Natural killer cell treated with Interleukin-12 subunit alpha and Interleukin-12 subunit beta and Interleukin-15 and Interleukin-18, amount 100 ng/mL, for 72 hours (primary cell): ENCODE measurements around the gene KLHL36. TPM values are rescaled to one million over a fixed set of nuclear protein-coding genes. Genes with fewer than 3 reads are reported as not detected.

Experiments used
- ATAC-seq, 2 donors: fragments of 150-1000 bp; cut with Tn5 transposase in 1 of 2; sonication (Bioruptor Pico), chemical (Tn5 transposase) in 1 of 2; 2 replicates each; pipeline ENCODE4 v1.10.0; 2021
- DNase-seq: peaks from one replicate; pipeline ENCODE4 v3.0.0; 2022; ENCODE audit warnings: low spot score
- H3K27ac Mint-ChIP-seq, 2 donors: 1 replicate in 1 of 2; 2 replicates in 1 of 2; pipeline ENCODE4 v1.8.0; 2022; ENCODE audit warnings: mixed read lengths in 2 of 2, mild to moderate bottlenecking in 1 of 2, moderate library complexity in 1 of 2
- H3K27me3 Mint-ChIP-seq, 2 donors: 1 replicate in 1 of 2; 2 replicates in 1 of 2; pipeline ENCODE4 v1.8.0; 2022; ENCODE audit warnings: mixed read lengths in 2 of 2
- H3K36me3 Mint-ChIP-seq: one replicate; pipeline ENCODE4 v1.8.0; 2022; ENCODE audit warnings: mixed read lengths
- H3K4me1 Mint-ChIP-seq, 2 donors: 1 replicate in 1 of 2; 2 replicates in 1 of 2; pipeline ENCODE4 v1.8.0; 2022; ENCODE audit warnings: low read depth in 2 of 2, mixed read lengths in 2 of 2, mild to moderate bottlenecking in 1 of 2
- H3K4me3 Mint-ChIP-seq: one replicate; pipeline ENCODE4 v1.8.0; 2022; ENCODE audit warnings: mixed read lengths
- H3K9me3 Mint-ChIP-seq: 2 replicates; pipeline ENCODE4 v1.8.0; 2022; ENCODE audit warnings: mixed read lengths
- total RNA-seq, 2 donors: library from RNA; stranded (reverse); gene quantifications; one replicate each; pipeline ENCODE4 v1.2.3, GENCODE V29; 2022

Gene KLHL36
- total RNA-seq, 2 donors from 2014 or later = 35.9 to 48.6 TPM

DNA sequence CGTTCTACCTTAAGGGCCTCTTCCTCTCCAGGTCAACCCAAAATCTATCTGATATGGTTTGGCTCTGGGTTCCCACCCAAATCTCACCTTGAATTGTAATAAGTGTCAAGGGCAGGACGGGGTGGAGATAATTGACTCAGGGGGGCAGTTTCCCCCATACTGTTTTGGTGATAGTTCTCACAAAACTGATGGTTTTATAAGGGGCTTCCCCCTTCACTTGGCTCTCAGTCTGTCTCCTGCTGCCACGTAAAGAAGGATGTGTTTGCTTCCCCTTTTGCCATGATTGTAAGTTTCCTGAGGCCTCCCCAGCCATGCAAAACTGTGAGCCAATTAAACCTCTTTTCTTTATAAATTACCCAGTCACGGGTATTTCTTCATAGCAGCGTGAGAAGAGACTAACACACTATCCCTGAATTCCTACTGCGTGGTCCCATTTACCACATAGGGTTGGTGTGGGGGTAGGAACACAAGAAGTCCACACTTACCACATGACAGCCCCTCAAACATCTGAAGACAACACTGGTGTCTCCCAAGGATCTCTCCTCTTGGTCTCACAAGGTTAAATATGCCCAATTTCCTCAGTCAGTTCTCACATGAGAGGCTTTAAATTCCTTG, 38.6 kb upstream of the KLHL36 start:
- Mint-ChIP-seq H3K36me3 (peaks cover 12% of the 10 kb centered on the region), H3K9me3 (no peaks in the 10 kb centered on the region), H3K27ac (peak overlapping the region in 1 of 2 donors; percentile 31), H3K27me3 (peaks cover 11 to 25% of the 10 kb centered on the region in 2 donors), H3K4me3 (no peak overlapping the region), H3K4me1 (peaks cover 43 to 68% of the 10 kb centered on the region in 2 donors)
- DNase-seq (no peak), ATAC-seq (no peak)

DNA sequence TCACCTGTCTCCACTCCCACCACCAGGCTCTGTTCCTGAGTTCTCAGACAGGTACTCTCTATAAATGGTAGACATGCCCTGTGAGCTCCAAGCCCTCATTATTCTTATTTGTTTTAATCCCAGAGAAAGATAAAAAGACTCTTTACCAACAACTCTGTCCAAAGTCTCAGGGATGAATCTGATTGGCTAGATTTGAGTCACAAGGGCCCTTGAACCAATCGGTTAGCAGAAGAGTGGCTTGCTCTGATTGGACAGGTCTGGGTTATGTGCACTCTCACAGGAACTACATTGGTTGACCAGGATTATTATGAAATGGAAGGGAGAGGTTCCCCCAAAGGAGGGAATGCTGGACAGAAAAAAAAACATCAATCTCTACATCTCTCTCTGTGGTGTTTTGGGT, 37.9 kb upstream of the KLHL36 start:
- Mint-ChIP-seq H3K27ac (peak overlapping the region in 1 of 2 donors; percentile 27), H3K4me3 (no peak overlapping the region), H3K27me3 (peaks cover 11 to 25% of the 10 kb centered on the region in 2 donors), H3K4me1 (peaks cover 43 to 68% of the 10 kb centered on the region in 2 donors), H3K9me3 (no peaks in the 10 kb centered on the region), H3K36me3 (peaks cover 12% of the 10 kb centered on the region)
- ATAC-seq (no peak), DNase-seq (no peak)

DNA sequence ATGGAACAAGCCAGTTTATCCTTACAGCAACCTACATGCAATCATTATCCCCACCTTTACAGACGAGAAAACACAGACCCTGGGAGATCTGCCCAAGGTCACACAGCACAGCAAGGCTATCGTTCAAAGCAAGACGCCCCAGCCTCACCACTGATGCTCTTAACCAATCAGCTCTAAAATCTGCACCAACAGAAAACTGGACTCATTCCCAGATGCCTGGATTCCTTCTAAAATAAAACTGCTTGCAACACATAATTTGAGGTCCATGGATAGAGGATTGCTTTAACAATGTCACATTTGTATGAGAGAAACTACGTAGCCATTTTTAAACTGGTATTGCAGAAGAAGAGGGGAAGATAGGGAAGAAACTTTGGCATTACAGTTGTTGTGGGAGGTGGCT, 37.3 kb upstream of the KLHL36 start:
- DNase-seq (no peak), ATAC-seq (no peak)
- Mint-ChIP-seq H3K4me3 (no peak overlapping the region), H3K27me3 (peaks cover 11 to 27% of the 10 kb centered on the region in 2 donors), H3K9me3 (no peaks in the 10 kb centered on the region), H3K36me3 (peaks cover 16% of the 10 kb centered on the region), H3K27ac (peak overlapping the region in 1 of 2 donors; percentile 27), H3K4me1 (peaks cover 47 to 68% of the 10 kb centered on the region in 2 donors)

DNA sequence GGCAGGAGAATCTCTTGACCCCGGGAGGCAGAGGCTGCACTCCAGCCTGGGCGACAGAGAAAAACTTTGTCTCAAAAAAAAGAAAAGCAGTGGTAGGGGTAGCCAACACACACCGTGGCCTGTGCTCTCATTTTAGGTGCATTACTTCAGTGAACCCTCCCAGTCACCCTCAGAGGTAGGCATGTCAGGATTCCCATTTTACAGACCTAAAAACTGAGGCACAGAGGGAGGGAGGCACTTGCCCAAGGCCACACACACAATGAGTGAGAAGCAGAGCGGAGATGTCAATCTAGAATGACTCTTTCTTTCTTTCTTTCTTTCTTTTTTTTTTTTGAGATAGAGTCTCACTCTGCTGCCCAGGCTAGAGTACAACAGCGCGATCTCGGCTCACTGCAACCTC, 35.6 kb upstream of the KLHL36 start:
- peaks cover 17 to 29% of the 10 kb centered on the region in 2 donors for H3K27me3 Mint-ChIP-seq
- ATAC-seq = no peak
- H3K27ac Mint-ChIP-seq = no peak overlapping the region
- H3K36me3 Mint-ChIP-seq = peaks cover 16% of the 10 kb centered on the region
- H3K4me1 Mint-ChIP-seq = peaks cover 48 to 67% of the 10 kb centered on the region in 2 donors
- H3K4me3 Mint-ChIP-seq = no peak overlapping the region
- no peak for DNase-seq
- no peaks in the 10 kb centered on the region for H3K9me3 Mint-ChIP-seq

DNA sequence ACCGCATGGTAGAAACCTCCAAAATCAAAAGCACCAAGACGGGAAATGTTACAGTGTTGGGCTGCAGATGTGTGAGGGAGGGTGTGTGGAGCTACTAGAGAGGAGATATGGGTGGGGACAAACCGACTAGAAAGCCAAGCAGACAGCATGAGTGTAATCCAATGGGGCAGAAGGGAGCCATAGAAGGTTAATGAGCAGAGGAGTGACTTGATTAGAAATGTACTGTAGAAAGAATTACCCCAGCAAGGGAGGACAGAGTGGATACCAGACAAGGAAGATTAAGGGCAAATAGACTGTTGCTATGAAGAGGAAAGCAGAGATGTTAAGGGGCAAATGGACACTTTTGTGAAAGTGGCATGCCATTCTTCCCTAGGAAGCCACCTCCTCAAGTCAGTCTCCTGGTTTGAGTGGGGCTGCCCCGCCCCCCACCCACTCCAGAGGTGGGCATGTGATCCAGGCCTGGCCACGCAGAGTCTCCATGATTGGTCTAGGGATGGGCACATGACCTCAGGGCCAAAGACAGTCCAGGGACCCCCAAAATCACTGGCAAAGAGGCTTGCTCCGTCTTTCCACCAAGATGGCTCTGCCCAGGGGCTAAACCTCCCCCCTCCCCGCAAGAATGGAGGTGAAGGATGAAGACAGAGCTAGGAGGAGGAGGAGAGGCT, 34.8 kb upstream of the KLHL36 start:
- Mint-ChIP-seq H3K4me1 (peaks cover 45 to 63% of the 10 kb centered on the region in 2 donors), H3K27ac (peak overlapping the region in 1 of 2 donors; percentile 10), H3K27me3 (peaks cover 17 to 23% of the 10 kb centered on the region in 2 donors), H3K9me3 (no peaks in the 10 kb centered on the region), H3K4me3 (peak overlapping the region; percentile 43), H3K36me3 (peaks cover 16% of the 10 kb centered on the region)
- no peak for DNase-seq
- no peak for ATAC-seq

DNA sequence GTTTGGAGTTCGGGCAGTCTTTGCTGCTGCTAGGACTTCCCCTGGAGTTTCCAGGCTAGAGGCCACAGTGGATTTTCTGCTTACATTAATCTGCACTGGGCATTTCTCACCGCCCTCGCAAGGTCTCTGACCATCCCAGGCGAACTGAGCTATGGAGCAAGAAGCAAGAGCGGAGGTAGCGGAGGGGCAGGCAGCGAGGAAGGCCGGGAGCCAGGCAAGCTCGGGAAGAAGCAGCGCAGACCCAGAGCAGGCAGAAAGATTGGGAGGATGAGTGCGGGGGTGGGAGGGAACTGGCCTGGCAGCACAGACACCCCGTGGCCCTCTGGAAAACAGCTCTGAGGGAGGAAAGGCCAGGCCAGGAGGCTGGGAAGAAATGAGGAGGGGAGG, 34.2 kb upstream of the KLHL36 start:
- H3K9me3 Mint-ChIP-seq = no peaks in the 10 kb centered on the region
- H3K4me3 Mint-ChIP-seq = peak overlapping the region; percentile 43
- H3K4me1 Mint-ChIP-seq = peaks cover 48 to 66% of the 10 kb centered on the region in 2 donors
- peaks cover 16% of the 10 kb centered on the region for H3K36me3 Mint-ChIP-seq
- H3K27me3 Mint-ChIP-seq = peaks cover 17 to 26% of the 10 kb centered on the region in 2 donors
- no peak overlapping the region for H3K27ac Mint-ChIP-seq
- ATAC-seq (no peak), DNase-seq (no peak)

DNA sequence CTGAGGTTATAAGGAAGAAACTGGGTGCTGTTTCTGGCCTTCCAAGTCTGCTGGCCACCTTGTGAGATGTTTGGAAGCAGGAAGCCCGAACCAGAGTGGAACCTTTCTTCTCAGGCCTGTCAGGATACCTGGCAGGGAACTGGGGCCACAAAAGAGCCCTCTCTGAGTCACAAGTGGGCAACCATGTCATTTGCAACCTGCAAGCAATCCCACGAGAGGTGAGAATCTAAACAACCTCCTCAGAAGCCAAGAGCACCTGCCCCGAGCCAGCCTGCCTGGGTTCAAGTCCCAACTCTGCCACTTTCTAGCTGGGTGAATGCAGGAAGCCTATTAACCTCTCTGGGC, 33.7 kb upstream of the KLHL36 start:
- ATAC-seq = no peak
- H3K9me3 Mint-ChIP-seq = no peaks in the 10 kb centered on the region
- DNase-seq = no peak
- H3K4me3 Mint-ChIP-seq = peak overlapping the region; percentile 81
- H3K27ac Mint-ChIP-seq = no peak overlapping the region
- peaks cover 44 to 62% of the 10 kb centered on the region in 2 donors for H3K4me1 Mint-ChIP-seq
- peaks cover 16% of the 10 kb centered on the region for H3K36me3 Mint-ChIP-seq
- H3K27me3 Mint-ChIP-seq = peaks cover 17 to 26% of the 10 kb centered on the region in 2 donors

DNA sequence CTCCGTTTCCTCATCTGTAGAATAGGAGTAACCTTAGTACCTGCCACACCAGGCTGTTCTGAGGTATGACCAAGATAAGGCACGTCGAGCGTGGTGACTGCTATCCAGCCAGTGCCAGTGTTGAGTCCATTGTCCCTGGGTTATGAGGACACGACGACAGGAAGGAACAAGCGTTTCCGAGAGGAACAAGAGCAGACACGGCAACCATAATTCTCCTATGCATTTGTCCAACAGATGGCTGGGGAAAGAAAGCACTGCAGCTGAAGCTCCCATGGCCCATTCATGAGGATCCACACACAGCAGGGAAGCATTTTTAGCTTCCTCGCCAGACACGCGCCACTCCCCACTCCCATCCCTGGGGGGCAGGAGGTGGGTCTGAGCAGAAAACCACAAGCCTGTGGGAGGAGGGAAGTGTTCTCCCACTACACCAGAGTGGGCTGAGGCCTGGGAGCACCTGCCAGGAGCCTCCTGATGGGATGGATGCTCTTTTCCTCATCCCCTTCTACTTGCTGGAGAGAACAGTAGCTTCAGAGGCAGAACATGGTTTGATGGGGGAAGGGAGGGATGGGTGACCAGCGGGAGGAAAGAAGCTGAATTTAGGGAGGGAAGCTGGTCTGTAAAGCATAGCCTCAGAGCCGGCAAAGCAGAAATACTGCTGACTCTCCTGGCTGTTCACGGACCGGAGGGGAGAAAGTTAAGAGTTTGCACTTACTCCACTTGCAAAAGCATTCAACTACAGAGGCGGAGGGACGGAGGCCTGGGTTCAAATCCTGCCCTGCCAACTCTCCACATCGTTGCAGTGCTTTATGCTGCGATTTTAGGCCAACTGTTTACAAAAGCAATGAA, 33.1 kb upstream of the KLHL36 start:
- Mint-ChIP-seq H3K4me3 (peak overlapping the region; percentile 81), H3K9me3 (no peaks in the 10 kb centered on the region), H3K36me3 (peaks cover 16% of the 10 kb centered on the region), H3K27me3 (peaks cover 17 to 26% of the 10 kb centered on the region in 2 donors), H3K27ac (peak overlapping the region; percentile 4 to 41), H3K4me1 (peaks cover 44 to 56% of the 10 kb centered on the region in 2 donors)
- DNase-seq (no peak), ATAC-seq (no peak)

DNA sequence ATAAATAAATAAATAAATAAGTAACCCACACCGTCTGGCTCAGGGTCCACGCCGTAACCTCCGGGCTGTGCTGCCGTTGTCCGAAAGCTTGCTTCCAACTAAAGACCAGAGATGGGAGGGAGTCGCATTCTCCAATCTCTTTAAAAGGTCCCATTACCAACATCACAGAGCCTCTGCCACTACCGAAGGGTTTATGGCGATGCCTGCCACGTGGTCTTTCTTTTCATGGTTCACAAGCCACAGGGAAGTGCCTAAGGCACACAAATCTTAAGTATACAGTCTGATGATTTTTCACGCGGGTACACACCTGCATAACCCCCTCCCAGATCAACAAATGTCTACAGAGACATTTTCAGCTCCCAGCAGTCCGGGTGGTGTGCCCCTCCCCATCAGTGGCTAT, 31.8 kb upstream of the KLHL36 start:
- H3K27me3 Mint-ChIP-seq = peaks cover 17 to 26% of the 10 kb centered on the region in 2 donors
- peaks cover 38 to 45% of the 10 kb centered on the region in 2 donors for H3K4me1 Mint-ChIP-seq
- peak overlapping the region; percentile 41 to 51 for H3K27ac Mint-ChIP-seq
- H3K4me3 Mint-ChIP-seq = peak overlapping the region; percentile 97
- H3K36me3 Mint-ChIP-seq = peaks cover 16% of the 10 kb centered on the region
- DNase-seq (no peak), ATAC-seq (no peak)
- no peaks in the 10 kb centered on the region for H3K9me3 Mint-ChIP-seq

DNA sequence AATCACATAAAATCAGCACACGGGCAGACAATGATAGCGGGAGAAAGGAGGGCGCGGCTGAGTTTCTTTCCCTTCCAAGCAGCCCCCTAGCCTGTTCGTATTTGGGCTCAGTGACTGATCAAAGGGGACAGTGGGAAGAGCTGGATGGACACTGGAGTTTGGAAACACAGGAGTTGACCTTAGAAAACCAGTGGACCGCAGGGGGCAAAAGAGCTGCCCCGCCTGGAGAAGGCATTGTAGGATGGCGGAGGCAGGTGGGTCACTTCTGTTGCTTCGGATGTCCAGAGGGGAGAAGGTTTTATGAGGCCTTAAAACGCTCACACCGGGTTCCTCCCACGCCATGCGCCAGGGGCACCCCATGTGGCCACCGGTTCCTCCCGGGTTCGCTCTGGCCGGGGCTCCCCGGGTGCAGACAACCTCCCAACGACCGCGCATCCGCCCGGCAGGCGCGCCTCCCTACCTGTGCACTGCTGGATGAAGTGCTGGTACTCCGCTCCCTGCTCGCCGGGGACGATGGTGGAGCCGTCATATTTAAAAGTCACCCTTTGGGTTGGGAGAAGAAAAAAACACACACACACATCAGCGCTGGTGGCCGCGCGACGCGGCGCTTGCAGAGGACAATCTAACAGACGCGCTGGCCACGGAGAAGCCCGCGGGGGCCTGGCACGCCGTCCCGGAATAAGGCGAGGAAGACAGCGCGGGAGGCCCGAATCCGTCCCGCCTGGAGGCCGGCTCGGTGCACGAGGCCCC, 31.1 kb upstream of the KLHL36 start:
- ATAC-seq (peak; percentile 24 to 64), DNase-seq (no peak)
- Mint-ChIP-seq H3K27me3 (peaks cover 17 to 23% of the 10 kb centered on the region in 2 donors), H3K27ac (peak overlapping the region; percentile 41 to 51), H3K36me3 (peaks cover 16% of the 10 kb centered on the region), H3K4me1 (peaks cover 39 to 40% of the 10 kb centered on the region in 2 donors), H3K9me3 (no peaks in the 10 kb centered on the region), H3K4me3 (peak overlapping the region; percentile 97)

DNA sequence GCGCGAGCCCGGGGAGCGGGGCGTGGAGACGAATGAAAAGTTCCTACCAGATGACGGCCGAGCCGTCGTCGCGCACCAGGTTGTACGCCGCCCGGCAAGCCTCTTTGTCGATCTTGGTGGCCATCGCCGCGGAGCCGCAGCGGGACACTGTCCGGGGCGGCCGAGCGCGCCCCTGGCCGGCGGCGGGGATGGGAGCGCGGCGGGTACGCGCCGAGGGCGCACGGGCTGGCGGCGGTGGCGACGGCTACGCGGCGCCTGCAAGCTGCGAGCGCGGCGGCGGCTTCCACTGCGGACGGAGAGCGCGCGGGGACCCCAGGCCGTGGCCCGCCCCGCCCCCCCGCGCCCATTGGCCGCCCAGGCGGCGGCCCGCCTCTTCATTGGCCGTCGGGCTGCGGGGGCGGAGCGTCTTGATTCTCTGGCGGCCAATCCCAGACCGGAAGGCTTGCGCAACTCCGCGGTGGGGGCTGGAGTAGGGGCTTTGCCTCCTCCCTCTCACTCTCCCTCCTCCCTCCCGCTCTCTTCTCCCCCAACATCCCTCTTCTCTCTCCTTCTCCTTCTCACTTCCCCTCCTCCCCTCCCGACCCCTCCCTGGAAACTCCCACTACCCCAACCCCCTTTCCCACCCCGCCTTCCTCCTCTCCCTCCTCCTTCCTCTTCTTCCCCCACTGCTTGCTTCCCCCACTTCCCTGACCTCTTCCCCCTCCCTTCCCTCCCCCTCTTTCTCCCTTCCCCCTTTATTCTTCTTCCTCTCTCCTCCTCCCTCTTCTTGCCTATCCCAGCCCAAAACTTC, 30.3 kb upstream of the KLHL36 start, which contains the start of gene COTL1:
Gene COTL1 (minus strand): TSS at position 288 of the 790 bp plus-strand sequence. CDS start 164 bp downstream, at position 124.
- Mint-ChIP-seq H3K27ac (peak within 1 kb of the TSS; percentile 41 to 51), H3K9me3 (no peaks in the 10 kb centered on the region), H3K27me3 (peaks cover 16 to 23% of the 10 kb centered on the region in 2 donors), H3K4me3 (peak within 1 kb of the TSS; percentile 97), H3K4me1 (peaks cover 40% of the 10 kb centered on the region in 2 donors), H3K36me3 (peaks cover 16% of the 10 kb centered on the region)
- ATAC-seq (peak; percentile 94 to 96), DNase-seq (peak; percentile 98)

DNA sequence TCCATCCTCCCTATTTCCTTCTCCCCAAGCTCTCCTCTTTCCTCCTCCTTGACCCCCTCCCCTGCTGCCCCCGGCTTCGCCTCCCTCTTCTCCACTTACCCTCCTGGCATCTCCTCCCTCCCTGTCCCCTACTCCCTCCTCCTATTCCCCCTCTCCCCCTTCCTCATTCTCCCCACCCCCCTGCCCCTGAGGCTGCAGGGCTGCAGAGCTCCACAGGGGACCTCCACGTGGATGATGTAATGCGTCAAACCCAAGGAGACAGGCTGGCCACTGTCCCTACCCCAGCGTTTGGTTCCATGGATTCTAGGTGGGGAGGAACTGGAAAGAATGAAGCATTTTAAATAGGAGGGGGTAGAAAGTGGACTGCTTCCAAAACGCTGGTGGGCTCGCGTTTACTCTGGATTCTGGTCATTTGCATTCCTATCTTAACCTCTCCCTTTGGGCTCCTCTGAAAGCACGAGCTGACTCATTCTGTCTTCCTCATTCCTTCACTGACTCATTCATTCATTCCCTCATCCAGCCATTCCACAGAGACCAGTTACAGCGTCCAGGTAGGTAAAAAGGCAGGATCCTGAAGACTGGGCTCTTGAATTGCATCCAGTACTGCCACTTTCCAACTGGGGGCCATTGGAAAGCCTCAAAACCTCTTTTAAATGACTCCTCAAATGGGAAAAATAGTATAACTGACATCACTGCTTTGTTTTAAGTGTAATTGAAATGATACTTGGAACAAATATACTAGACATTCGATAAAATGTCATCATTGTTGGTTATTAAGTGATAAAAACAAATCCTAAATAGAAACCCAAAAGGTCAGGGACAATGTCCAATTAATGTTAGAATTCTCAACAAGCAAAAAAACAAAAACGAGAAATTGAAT, 29.5 kb upstream of the KLHL36 start:
- DNase-seq = no peak
- no peaks in the 10 kb centered on the region for H3K9me3 Mint-ChIP-seq

More for the DNA sequence above, 29.5 kb upstream of the KLHL36 start:
- H3K27me3 Mint-ChIP-seq = peaks cover 15 to 18% of the 10 kb centered on the region in 2 donors
- no peak for ATAC-seq
- peak overlapping the region; percentile 2 to 41 for H3K27ac Mint-ChIP-seq
- peak overlapping the region; percentile 69 for H3K4me3 Mint-ChIP-seq
- H3K4me1 Mint-ChIP-seq = peaks cover 31 to 32% of the 10 kb centered on the region in 2 donors
- H3K36me3 Mint-ChIP-seq = peaks cover 10% of the 10 kb centered on the region
